ENCODE results near the gene CTTNBP2NL.

The CTTNBP2NL gene

GRCh38 chr1:112395821-112396652 is at the start of gene CTTNBP2NL:
TSS of gene CTTNBP2NL (plus strand) at chr1:112396214. CDS start at chr1:112416166, 19,952 bp downstream.
- DNase-seq (ENCODE audit: low read depth in 2 of 2) = peak; percentile 45 to 67

GRCh38 chr1:112346801-112347350 is 49.1 kb upstream of the CTTNBP2NL start:
- DNase-seq (ENCODE audit: low read depth in 2 of 2) = no peak

- DNase-seq (ENCODE audit: low read depth in 2 of 2) = no peak
Observed at GRCh38 chr1:112356765-112357164, 39.2 kb upstream of the CTTNBP2NL start.

GRCh38 chr1:112357467-112357866 is 38.5 kb upstream of the CTTNBP2NL start:
- DNase-seq (ENCODE audit: low read depth in 2 of 2) = no peak

GRCh38 chr1:112358061-112358770 is 37.8 kb upstream of the CTTNBP2NL start:
- no peak for DNase-seq (ENCODE audit: low read depth in 2 of 2)

- DNase-seq (ENCODE audit: low read depth in 2 of 2) = no peak
Observed at GRCh38 chr1:112358798-112359408, 37.1 kb upstream of the CTTNBP2NL start.

- DNase-seq (ENCODE audit: low read depth in 2 of 2) = no peak
Observed at GRCh38 chr1:112359961-112360767, 35.9 kb upstream of the CTTNBP2NL start.

- no peak for DNase-seq (ENCODE audit: low read depth in 2 of 2)
Observed at GRCh38 chr1:112363636-112364035, 32.4 kb upstream of the CTTNBP2NL start.

GRCh38 chr1:112368198-112368597 is 27.8 kb upstream of the CTTNBP2NL start:
- DNase-seq (ENCODE audit: low read depth in 2 of 2) = no peak

- peak; percentile 48 to 80 for DNase-seq (ENCODE audit: low read depth in 2 of 2)
Observed at GRCh38 chr1:112369392-112370285, 26.4 kb upstream of the CTTNBP2NL start.

GRCh38 chr1:112370996-112371395 is 25.0 kb upstream of the CTTNBP2NL start:
- DNase-seq (ENCODE audit: low read depth in 2 of 2) = no peak

GRCh38 chr1:112371775-112372174 is 24.2 kb upstream of the CTTNBP2NL start:
- no peak for DNase-seq (ENCODE audit: low read depth in 2 of 2)

- no peak for DNase-seq (ENCODE audit: low read depth in 2 of 2)
Observed at GRCh38 chr1:112373806-112374205, 22.2 kb upstream of the CTTNBP2NL start.

- DNase-seq (ENCODE audit: low read depth in 2 of 2) = no peak
Observed at GRCh38 chr1:112375701-112376100, 20.3 kb upstream of the CTTNBP2NL start.

GRCh38 chr1:112380356-112380755 is 15.7 kb upstream of the CTTNBP2NL start:
- no peak for DNase-seq (ENCODE audit: low read depth in 2 of 2)

GRCh38 chr1:112381324-112382076 is 14.5 kb upstream of the CTTNBP2NL start:
- no peak for DNase-seq (ENCODE audit: low read depth in 2 of 2)

GRCh38 chr1:112383759-112384370 is 12.1 kb upstream of the CTTNBP2NL start:
- DNase-seq (ENCODE audit: low read depth in 2 of 2) = no peak

GRCh38 chr1:112386024-112386723 is 9.8 kb upstream of the CTTNBP2NL start:
- no peak for DNase-seq (ENCODE audit: low read depth in 2 of 2)

Data from stimulated activated CD4-positive, alpha-beta T cell treated with anti-CD3 and anti-CD28 coated beads, Interleukin-1b, Interleukin-23, amount 100 ng/mL, for 1 hour (primary cell).